Kidney epithelial cell (primary cell): ENCODE data around the gene HAO1. TPM values are rescaled to one million over a fixed set of nuclear protein-coding genes. Genes with fewer than 3 reads are reported as not detected.

ENCODE experiments used
- DNase-seq: peaks from one replicate; pipeline ENCODE4 v3.0.0-alpha.2; 2010; ENCODE audit warnings: low read depth
- H3K27me3 ChIP-seq: 2 replicates; pipeline ENCODE4 v1.6.0; 2011; ENCODE audit warnings: low read length; ENCODE audit not compliant: control insufficient read depth, insufficient read depth
- H3K36me3 ChIP-seq: 2 replicates; pipeline ENCODE4 v1.5.1; 2011; ENCODE audit warnings: low read length; ENCODE audit not compliant: control insufficient read depth, insufficient read depth
- H3K4me3 ChIP-seq: 2 replicates; pipeline ENCODE4 v1.5.1; 2011; ENCODE audit warnings: low read depth, mild to moderate bottlenecking, control low read depth, low read length
- total RNA-seq: library from RNA; depleted of rRNA; stranded (reverse); fragments of >200 nt; gene quantifications from 2 replicates; pipeline ENCODE4 v1.2.3, GENCODE V29; 2015
- TF ChIP-seq, protein P1 (sequence below): IDR thresholded peaks from 2 replicates; pipeline ENCODE4 v1.5.1; 2011; ENCODE audit warnings: mild to moderate bottlenecking, moderate library complexity, low read length, control low read depth, inconsistent platforms; ENCODE audit not compliant: insufficient read depth, poor library complexity, severe bottlenecking

The HAO1 gene
- total RNA-seq, 1 donor from 2014 or later: not detected

DNA sequence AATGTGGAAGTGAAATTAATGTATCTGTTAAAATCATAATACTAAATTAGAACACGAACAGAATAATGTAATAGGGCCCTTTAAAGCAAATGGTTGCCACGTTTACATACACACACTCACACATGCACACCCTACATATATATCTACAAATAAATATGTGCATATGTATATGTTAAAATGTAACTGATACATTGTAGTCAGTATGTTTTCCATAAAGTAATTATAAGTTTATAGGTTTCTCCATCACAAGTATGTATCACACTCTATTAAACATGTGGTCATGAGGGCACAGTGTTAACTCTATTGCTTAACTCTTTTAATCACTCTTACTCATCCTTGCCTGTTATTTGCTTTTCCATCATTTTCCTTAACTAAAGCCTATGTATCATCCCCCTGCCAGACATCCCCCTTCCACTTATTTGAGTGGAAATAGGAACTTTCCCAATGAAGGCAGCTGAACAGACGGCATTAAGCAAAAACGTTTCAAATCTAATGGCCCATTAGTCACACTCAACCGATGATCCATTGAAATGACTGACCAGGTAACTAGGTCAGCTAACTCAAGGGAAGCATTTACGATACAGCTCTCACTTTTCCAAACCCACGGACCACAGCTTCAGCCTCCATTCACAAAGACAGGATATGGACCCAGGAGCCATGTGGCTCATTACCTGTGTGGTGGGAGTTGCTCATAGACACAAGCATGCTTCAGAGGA is 89.3 kb downstream of the HAO1 start:
- no peak overlapping the region for H3K4me3 ChIP-seq
- no peaks in the 10 kb centered on the region for H3K27me3 ChIP-seq
- no peaks in the 10 kb centered on the region for H3K36me3 ChIP-seq
- TF ChIP-seq, protein P1, sequence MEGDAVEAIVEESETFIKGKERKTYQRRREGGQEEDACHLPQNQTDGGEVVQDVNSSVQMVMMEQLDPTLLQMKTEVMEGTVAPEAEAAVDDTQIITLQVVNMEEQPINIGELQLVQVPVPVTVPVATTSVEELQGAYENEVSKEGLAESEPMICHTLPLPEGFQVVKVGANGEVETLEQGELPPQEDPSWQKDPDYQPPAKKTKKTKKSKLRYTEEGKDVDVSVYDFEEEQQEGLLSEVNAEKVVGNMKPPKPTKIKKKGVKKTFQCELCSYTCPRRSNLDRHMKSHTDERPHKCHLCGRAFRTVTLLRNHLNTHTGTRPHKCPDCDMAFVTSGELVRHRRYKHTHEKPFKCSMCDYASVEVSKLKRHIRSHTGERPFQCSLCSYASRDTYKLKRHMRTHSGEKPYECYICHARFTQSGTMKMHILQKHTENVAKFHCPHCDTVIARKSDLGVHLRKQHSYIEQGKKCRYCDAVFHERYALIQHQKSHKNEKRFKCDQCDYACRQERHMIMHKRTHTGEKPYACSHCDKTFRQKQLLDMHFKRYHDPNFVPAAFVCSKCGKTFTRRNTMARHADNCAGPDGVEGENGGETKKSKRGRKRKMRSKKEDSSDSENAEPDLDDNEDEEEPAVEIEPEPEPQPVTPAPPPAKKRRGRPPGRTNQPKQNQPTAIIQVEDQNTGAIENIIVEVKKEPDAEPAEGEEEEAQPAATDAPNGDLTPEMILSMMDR: no peak
- DNase-seq: peak; percentile 75

GRCh38 chr20:7849675-7850074 is 90.6 kb downstream of the HAO1 start:
- Histone ChIP-seq H3K36me3 (no peaks in the 10 kb centered on the region), H3K4me3 (no peak overlapping the region), H3K27me3 (no peaks in the 10 kb centered on the region)
- DNase-seq: no peak
- TF ChIP-seq, protein P1: no peak

DNA sequence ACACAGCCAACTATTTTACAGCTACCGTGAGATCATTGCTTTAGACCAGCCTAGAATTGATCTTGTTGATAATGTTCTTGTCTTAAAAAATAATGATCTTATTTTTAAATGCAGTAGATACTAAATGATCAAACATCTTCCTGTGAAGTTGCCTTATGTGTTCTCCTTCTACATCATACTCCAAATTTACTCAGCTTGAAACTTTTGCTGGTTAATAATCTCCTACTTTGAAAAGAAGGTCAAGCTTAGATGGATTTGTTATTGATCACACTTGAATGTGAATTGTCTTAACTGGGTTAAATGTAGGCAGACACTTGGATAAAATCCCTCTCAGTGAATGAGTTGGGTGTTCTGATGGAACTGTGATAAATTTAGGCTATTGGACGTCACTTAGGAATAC is 91.9 kb downstream of the HAO1 start:
- H3K4me3 ChIP-seq: no peak overlapping the region
- no peaks in the 10 kb centered on the region for H3K36me3 ChIP-seq
- H3K27me3 ChIP-seq: no peaks in the 10 kb centered on the region
- TF ChIP-seq, protein P1: no peak
- DNase-seq: no peak

DNA sequence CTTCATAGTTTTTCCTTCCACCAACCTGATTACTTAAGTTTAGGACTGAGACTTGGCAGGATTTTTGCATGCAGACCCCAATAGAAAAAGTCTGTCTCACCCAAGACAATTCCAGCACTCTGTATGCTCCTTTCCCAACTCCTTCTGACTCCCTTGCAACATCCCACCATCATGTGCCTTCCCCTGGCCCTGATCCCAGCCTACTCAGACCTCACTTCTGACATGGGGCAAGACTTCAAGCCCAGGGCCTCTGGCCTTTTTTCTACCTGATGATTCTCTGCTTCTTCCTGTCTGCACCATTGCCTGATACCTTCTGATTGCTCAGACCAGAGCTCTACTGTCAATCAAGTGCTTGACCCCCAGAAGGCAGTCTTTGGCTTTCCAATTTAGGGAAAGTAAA is 96.6 kb downstream of the HAO1 start:
- H3K27me3 ChIP-seq: no peaks in the 10 kb centered on the region
- no peak for DNase-seq
- TF ChIP-seq, protein P1: no peak
- no peak overlapping the region for H3K4me3 ChIP-seq
- H3K36me3 ChIP-seq: no peaks in the 10 kb centered on the region

DNA sequence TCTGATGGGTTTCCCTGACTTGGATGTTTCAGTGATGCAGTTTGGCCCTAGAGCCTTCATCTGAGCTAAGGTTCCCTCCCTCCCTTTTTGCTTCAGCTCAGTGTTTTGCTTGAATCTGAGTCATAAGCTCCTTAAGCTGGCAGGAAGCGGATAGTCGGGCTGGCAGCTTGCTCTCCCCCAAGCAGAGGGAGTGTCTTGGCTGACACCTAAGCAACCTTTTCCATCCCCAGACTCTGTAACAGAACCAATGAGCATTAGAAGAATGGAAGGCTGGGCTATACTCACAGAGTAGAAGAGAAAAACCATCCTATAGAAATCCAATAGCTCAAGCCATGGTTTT is 98.3 kb downstream of the HAO1 start:
- no peak overlapping the region for H3K4me3 ChIP-seq
- peak; percentile 86 for DNase-seq
- no peaks in the 10 kb centered on the region for H3K27me3 ChIP-seq
- TF ChIP-seq, protein P1: no peak
- no peaks in the 10 kb centered on the region for H3K36me3 ChIP-seq
